ENCODE measurements around the gene DUSP28.

The DUSP28 gene

GRCh38 chr2:240560084-240560479 lies at the start of gene DUSP28:
TSS of gene DUSP28 (plus strand) at chr2:240560357. CDS start at chr2:240560685, 328 bp downstream.
- TF ChIP-seq CTCF (IDR thresholded peaks at IDR 0.05; ENCODE audit: low read length) (no peak), EZH2 (IDR thresholded peaks at IDR 0.05; ENCODE audit: borderline replicate concordance, low read length) (no peak)
- no peak within 1 kb of the TSS for H2AFZ ChIP-seq (ENCODE audit: low read length)
- no peaks in the 10 kb centered on the region for H3K9me2 ChIP-seq (ENCODE audit: low read depth, low read length)
- no peaks in the 10 kb centered on the region for H3F3A ChIP-seq (ENCODE audit: insufficient read depth, low read length)
- peaks cover 5% of the 10 kb centered on the region; the same call in 1 of the 2 replicates for H3K79me2 ChIP-seq (ENCODE audit: insufficient read depth, low read length)
- H3K36me3 ChIP-seq (ENCODE audit: insufficient read depth, low read length) = peaks cover 7% of the 10 kb centered on the region; the same call in 1 of the 2 replicates
- no peaks in the 10 kb centered on the region for H3K27me3 ChIP-seq (ENCODE audit: insufficient read depth, low read length)
- H3K9me3 ChIP-seq (ENCODE audit: low read length) = no peaks in the 10 kb centered on the region
- H3K9ac ChIP-seq (ENCODE audit: low read length) = peak within 1 kb of the TSS; percentile 99
- H3K4me2 ChIP-seq (ENCODE audit: low read length) = peak within 1 kb of the TSS; percentile 90
- H3K4me3 ChIP-seq (ENCODE audit: low read depth, low read length, poor library complexity, severe bottlenecking) = peak within 1 kb of the TSS; percentile 88
- H3K4me1 ChIP-seq (ENCODE audit: insufficient read depth, low read length, severe bottlenecking) = peaks cover 51% of the 10 kb centered on the region
- peak within 1 kb of the TSS; percentile 81 for H3K27ac ChIP-seq (ENCODE audit: low read depth, low read length, poor library complexity, severe bottlenecking)
- no peaks in the 10 kb centered on the region for H4K20me1 ChIP-seq (ENCODE audit: insufficient read depth, low read length)

- Histone ChIP-seq H3K27ac (ENCODE audit: low read depth, low read length, poor library complexity, severe bottlenecking) (no peak overlapping the region), H3K9ac (ENCODE audit: low read length) (no peak overlapping the region), H2AFZ (ENCODE audit: low read length) (no peak overlapping the region), H3K79me2 (ENCODE audit: insufficient read depth, low read length) (no peaks in the 10 kb centered on the region), H3K9me3 (ENCODE audit: low read length) (no peaks in the 10 kb centered on the region), H3K27me3 (ENCODE audit: insufficient read depth, low read length) (no peaks in the 10 kb centered on the region), H3F3A (ENCODE audit: insufficient read depth, low read length) (no peaks in the 10 kb centered on the region), H3K9me2 (ENCODE audit: low read depth, low read length) (no peaks in the 10 kb centered on the region), H3K4me1 (ENCODE audit: insufficient read depth, low read length, severe bottlenecking) (no peaks in the 10 kb centered on the region), H4K20me1 (ENCODE audit: insufficient read depth, low read length) (no peaks in the 10 kb centered on the region), H3K4me2 (ENCODE audit: low read length) (no peak overlapping the region), H3K4me3 (ENCODE audit: low read depth, low read length, poor library complexity, severe bottlenecking) (no peak overlapping the region), H3K36me3 (ENCODE audit: insufficient read depth, low read length) (no peaks in the 10 kb centered on the region; the same call in 1 of the 2 replicates)
- TF ChIP-seq CTCF (IDR thresholded peaks at IDR 0.05; ENCODE audit: low read length) (no peak), EZH2 (IDR thresholded peaks at IDR 0.05; ENCODE audit: borderline replicate concordance, low read length) (no peak)
These were observed 49.5 kb upstream of the DUSP28 start for GRCh38 chr2:240510513-240511210.

- Histone ChIP-seq H3K27me3 (ENCODE audit: insufficient read depth, low read length) (no peaks in the 10 kb centered on the region), H3K4me1 (ENCODE audit: insufficient read depth, low read length, severe bottlenecking) (no peaks in the 10 kb centered on the region), H3K9me2 (ENCODE audit: low read depth, low read length) (no peaks in the 10 kb centered on the region), H3F3A (ENCODE audit: insufficient read depth, low read length) (no peaks in the 10 kb centered on the region), H3K79me2 (ENCODE audit: insufficient read depth, low read length) (no peaks in the 10 kb centered on the region), H2AFZ (ENCODE audit: low read length) (no peak overlapping the region), H3K4me3 (ENCODE audit: low read depth, low read length, poor library complexity, severe bottlenecking) (no peak overlapping the region), H3K9ac (ENCODE audit: low read length) (no peak overlapping the region), H3K27ac (ENCODE audit: low read depth, low read length, poor library complexity, severe bottlenecking) (no peak overlapping the region), H3K36me3 (ENCODE audit: insufficient read depth, low read length) (no peaks in the 10 kb centered on the region; the same call in 1 of the 2 replicates), H3K4me2 (ENCODE audit: low read length) (no peak overlapping the region), H4K20me1 (ENCODE audit: insufficient read depth, low read length) (no peaks in the 10 kb centered on the region), H3K9me3 (ENCODE audit: low read length) (no peaks in the 10 kb centered on the region)
- TF ChIP-seq EZH2 (IDR thresholded peaks at IDR 0.05; ENCODE audit: borderline replicate concordance, low read length) = no peak
- TF ChIP-seq CTCF (IDR thresholded peaks at IDR 0.05; ENCODE audit: low read length) = no peak
These were observed 48.6 kb upstream of the DUSP28 start for GRCh38 chr2:240511351-240512108.

All from OCI-LY1 (cell line).